Hindlimb muscle (tissue), 1 donor: ENCODE results near the gene RAD51B. TPM values are rescaled to one million over a fixed set of nuclear protein-coding genes. Genes with fewer than 3 reads are reported as not detected.
A peak's percentile ranks its signal among the peaks of the same experiment; 100 is the strongest.
"Not testable (repeated sequence)": the region's sequence is repeated elsewhere in the genome, so short reads cannot be mapped to it uniquely, and the experiment has no call there.

Experiments used
- DNase-seq: peaks from one replicate; pipeline ENCODE4 v3.0.0-alpha.2; 2013
- polyA plus RNA-seq: library from polyadenylated mRNA; unstranded; fragments of 120-200 nt; gene quantifications from one replicate; pipeline ENCODE4 v1.2.1, GENCODE V29; 2013; ENCODE audit not compliant: insufficient read length

The RAD51B gene
- 10.2 TPM for polyA plus RNA-seq

GRCh38 chr14:67819563-67820421, at the start of gene RAD51B:
TSS of gene RAD51B (plus strand) at chr14:67819779.
- DNase-seq = peak; percentile 91

- no peak for DNase-seq
Measured at GRCh38 chr14:67773844-67774377, 45.7 kb upstream of the RAD51B start.

GRCh38 chr14:67776653-67777322, 42.8 kb upstream of the RAD51B start:
- no peak for DNase-seq

GRCh38 chr14:67778792-67779191, 40.8 kb upstream of the RAD51B start:
- no peak for DNase-seq

GRCh38 chr14:67782090-67782489, 37.5 kb upstream of the RAD51B start:
- DNase-seq = no peak

- DNase-seq = no peak
Measured at GRCh38 chr14:67784244-67784823, 35.2 kb upstream of the RAD51B start.

- no peak for DNase-seq
Measured at GRCh38 chr14:67785270-67786109, 34.1 kb upstream of the RAD51B start.

GRCh38 chr14:67787673-67788072, 31.9 kb upstream of the RAD51B start:
- no peak for DNase-seq

GRCh38 chr14:67798731-67799130, 20.8 kb upstream of the RAD51B start:
- DNase-seq = no peak

GRCh38 chr14:67800743-67801142, 18.8 kb upstream of the RAD51B start:
- no peak for DNase-seq

GRCh38 chr14:67806246-67806645, 13.3 kb upstream of the RAD51B start:
- DNase-seq = no peak

GRCh38 chr14:67814821-67815220, 4.8 kb upstream of the RAD51B start:
- DNase-seq = no peak

- DNase-seq = no peak
Measured at GRCh38 chr14:67815573-67816225, 3.9 kb upstream of the RAD51B start.

- DNase-seq = peak; percentile 95
Measured at GRCh38 chr14:67816326-67817002, 3.1 kb upstream of the RAD51B start, which contains the start of gene ZFYVE26. TSS of gene ZFYVE26 (minus strand) at chr14:67816590. CDS start at chr14:67815963, 627 bp downstream.

GRCh38 chr14:67817750-67818438, 1.7 kb upstream of the RAD51B start:
- no peak for DNase-seq

- not testable (repeated sequence) for DNase-seq
Measured at GRCh38 chr14:67818476-67818875, 1.1 kb upstream of the RAD51B start.

GRCh38 chr14:67820428-67820971, 921 bp downstream of the RAD51B start:
- peak; percentile 13 for DNase-seq

GRCh38 chr14:67821121-67821520, 1.5 kb downstream of the RAD51B start:
- DNase-seq = no peak

GRCh38 chr14:67831113-67831512, 11.5 kb downstream of the RAD51B start:
- no peak for DNase-seq

GRCh38 chr14:67833403-67833802, 13.8 kb downstream of the RAD51B start:
- no peak for DNase-seq
